Measurements from ENCODE around the gene PRICKLE4. TPM values are rescaled to one million over a fixed set of nuclear protein-coding genes. Genes with fewer than 3 reads are reported as not detected.

The PRICKLE4 gene
- total RNA-seq, 4 donors from 2014 or later: 15.5 to 38.4 (median 23.0) TPM

DNA sequence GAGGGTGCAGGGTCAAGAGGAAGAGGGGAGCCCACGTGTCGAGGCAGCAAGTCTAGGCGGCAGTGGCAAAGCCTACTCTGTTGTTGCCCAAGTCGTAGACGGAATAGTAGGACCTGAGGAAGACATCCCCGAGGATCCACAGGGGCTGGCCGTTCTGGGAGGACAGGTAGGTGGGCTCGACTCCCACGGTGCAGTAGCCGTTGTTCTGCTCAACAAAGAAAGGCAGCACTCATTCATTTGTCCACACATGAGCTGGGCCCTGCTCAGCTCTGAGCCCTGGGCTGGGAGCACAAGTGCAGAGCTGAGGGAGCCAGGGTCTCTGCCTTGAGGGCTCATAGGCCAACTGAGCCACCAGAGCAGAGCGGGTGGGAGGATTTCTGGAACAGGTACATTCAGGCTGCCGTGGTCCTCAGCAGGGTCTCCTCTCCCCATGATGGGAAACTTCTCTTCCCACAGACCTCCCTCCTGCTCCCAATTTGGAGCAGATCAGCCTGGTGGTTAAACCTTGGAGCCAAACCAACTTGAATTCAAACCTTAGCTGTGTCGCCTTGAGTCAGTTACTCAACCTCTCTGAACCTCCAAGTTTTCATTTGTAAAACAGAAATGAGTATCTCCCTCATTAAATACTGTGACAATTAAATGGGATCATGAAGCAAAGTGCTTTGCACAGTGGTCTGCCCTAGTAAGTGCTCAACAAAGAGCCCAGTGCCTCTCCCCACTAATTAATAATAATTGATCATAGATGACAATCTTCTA is 43.6 kb upstream of the PRICKLE4 start:
- no peak overlapping the region for H3K27ac ChIP-seq
- no peaks in the 10 kb centered on the region for H3K9me3 ChIP-seq
- peaks cover 0 to 28% (median 21%) of the 10 kb centered on the region in 4 donors for H3K4me1 ChIP-seq
- DNase-seq (ENCODE audit: low spot score in 2 of 2): no peak
- 77 to 83% methylated on average over 13 of the region's 13 CpGs for WGBS, 2 donors
- H3K27me3 ChIP-seq: no peaks in the 10 kb centered on the region
- TF ChIP-seq, protein P1, sequence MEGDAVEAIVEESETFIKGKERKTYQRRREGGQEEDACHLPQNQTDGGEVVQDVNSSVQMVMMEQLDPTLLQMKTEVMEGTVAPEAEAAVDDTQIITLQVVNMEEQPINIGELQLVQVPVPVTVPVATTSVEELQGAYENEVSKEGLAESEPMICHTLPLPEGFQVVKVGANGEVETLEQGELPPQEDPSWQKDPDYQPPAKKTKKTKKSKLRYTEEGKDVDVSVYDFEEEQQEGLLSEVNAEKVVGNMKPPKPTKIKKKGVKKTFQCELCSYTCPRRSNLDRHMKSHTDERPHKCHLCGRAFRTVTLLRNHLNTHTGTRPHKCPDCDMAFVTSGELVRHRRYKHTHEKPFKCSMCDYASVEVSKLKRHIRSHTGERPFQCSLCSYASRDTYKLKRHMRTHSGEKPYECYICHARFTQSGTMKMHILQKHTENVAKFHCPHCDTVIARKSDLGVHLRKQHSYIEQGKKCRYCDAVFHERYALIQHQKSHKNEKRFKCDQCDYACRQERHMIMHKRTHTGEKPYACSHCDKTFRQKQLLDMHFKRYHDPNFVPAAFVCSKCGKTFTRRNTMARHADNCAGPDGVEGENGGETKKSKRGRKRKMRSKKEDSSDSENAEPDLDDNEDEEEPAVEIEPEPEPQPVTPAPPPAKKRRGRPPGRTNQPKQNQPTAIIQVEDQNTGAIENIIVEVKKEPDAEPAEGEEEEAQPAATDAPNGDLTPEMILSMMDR (IDR thresholded peaks at IDR 0.05): no peak
- TF ChIP-seq POLR2A (IDR thresholded peaks at IDR 0.05) (no peak), EP300 (IDR thresholded peaks at IDR 0.05) (no peak)
- H3K4me3 ChIP-seq: no peak overlapping the region
- no peaks in the 10 kb centered on the region for H3K36me3 ChIP-seq

DNA sequence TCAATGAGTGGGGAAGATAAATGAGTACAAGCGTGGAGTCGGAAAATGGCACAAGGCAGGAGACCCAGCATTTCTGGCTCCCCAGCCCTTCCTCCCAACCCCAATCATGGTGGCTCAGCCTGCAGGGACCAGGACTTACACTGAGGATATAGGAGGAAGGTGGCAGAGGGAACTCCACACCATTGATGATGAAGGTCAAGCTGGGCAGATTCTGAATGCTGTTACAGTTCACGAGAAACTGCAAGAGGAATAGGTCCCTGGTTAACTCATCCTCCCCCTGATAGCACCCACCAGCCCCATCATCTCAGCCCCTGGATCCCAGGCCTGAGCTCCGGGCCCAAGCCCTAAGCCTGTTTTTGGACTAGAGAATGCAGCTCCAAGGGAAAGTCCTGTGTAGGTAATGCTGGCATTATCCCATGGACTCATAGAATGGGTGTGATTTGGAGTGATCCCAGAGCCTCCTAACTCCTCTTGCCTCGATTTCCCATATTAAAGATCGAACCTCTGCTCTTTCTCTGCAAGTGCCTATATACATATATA is 42.9 kb upstream of the PRICKLE4 start:
- 82 to 85% methylated on average over 6 of the region's 6 CpGs for WGBS, 2 donors
- no peak for TF ChIP-seq POLR2A (IDR thresholded peaks at IDR 0.05)
- TF ChIP-seq, protein P1 (IDR thresholded peaks at IDR 0.05): no peak
- no peak for TF ChIP-seq EP300 (IDR thresholded peaks at IDR 0.05)
- H3K36me3 ChIP-seq: no peaks in the 10 kb centered on the region
- H3K27ac ChIP-seq: no peak overlapping the region
- peaks cover 0 to 21% (median 18%) of the 10 kb centered on the region in 4 donors for H3K4me1 ChIP-seq
- H3K9me3 ChIP-seq: no peaks in the 10 kb centered on the region
- H3K27me3 ChIP-seq: no peaks in the 10 kb centered on the region
- no peak overlapping the region for H3K4me3 ChIP-seq
- DNase-seq (ENCODE audit: low spot score in 2 of 2): no peak

DNA sequence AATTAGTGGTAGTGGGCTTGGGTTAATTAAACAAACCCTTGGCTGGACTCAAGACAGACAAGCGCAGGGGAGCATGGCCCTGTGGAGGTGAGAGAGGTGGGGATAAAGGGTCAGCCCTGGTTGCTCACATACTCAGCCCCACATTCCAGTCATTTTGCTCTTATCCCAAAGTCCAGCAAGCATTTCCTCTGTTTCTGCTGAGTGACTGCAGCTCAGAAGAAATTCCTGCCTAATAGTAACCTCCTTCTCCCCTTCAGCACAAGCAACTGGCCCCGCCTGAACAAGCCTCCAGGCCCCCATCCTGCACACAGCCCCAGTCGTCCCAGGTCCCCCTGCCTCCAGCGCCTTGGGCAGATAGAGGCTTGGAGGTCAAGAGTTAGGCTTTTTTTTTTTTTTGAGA is 41.5 kb upstream of the PRICKLE4 start:
- DNase-seq (ENCODE audit: low spot score in 2 of 2): no peak
- 62 to 67% methylated on average over 4 of the region's 4 CpGs for WGBS, 2 donors
- peaks cover 0 to 9% (median 6%) of the 10 kb centered on the region in 4 donors for H3K4me1 ChIP-seq
- no peaks in the 10 kb centered on the region for H3K9me3 ChIP-seq
- no peak overlapping the region for H3K4me3 ChIP-seq
- H3K36me3 ChIP-seq: no peaks in the 10 kb centered on the region
- H3K27me3 ChIP-seq: no peaks in the 10 kb centered on the region
- no peak overlapping the region for H3K27ac ChIP-seq
- TF ChIP-seq EP300 (IDR thresholded peaks at IDR 0.05) (no peak), POLR2A (IDR thresholded peaks at IDR 0.05) (no peak)
- TF ChIP-seq, protein P1 (IDR thresholded peaks at IDR 0.05): no peak

DNA sequence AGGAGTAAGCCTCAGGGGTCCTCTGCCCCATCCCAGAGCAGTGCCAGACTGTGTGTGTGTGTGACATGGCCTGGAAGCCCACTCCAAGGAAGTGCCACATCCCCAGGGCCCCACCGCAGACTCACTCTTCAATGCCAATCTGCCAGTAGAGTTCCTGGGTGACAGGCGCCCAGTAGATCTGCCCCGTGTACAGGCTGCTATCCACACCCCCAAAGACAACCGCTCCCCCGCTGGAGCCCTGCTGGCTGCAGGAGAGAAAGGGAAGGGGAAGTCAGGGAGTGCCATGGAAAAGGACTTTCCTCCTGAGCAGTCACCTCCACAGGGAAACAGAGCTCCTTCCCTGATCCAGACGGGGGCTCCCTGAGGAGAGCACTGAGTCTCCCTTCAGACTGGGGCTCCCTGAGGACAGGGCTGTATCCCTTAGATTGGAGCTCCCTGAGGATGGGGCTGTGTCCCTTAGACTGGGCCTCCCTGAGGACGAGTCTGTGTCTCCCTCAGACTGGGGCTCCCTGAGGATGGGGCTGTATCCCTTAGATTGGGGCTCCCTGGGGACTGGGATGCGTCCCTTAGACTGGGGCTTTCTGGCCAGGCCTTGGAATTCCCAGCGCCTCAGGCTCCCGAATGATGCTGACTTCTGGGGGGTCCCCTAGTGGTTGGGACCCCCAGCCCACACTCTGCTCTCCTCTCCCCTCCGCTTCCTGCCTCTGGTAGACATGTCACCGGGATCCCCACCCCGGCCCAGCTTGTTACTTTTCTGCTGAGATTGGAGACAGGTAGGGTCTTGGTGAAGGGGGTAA is 40.0 kb upstream of the PRICKLE4 start:
- Histone ChIP-seq H3K36me3 (no peaks in the 10 kb centered on the region), H3K27me3 (no peaks in the 10 kb centered on the region), H3K27ac (no peak overlapping the region), H3K9me3 (no peaks in the 10 kb centered on the region), H3K4me3 (no peak overlapping the region), H3K4me1 (peaks cover 0 to 8% (median 6%) of the 10 kb centered on the region in 4 donors)
- WGBS, 2 donors: 73 to 79% methylated on average over 12 to 13 of the region's 13 CpGs
- DNase-seq (ENCODE audit: low spot score in 2 of 2): no peak
- no peak for TF ChIP-seq POLR2A (IDR thresholded peaks at IDR 0.05)
- no peak for TF ChIP-seq EP300 (IDR thresholded peaks at IDR 0.05)
- TF ChIP-seq, protein P1 (IDR thresholded peaks at IDR 0.05): no peak

Measured in tibial nerve (tissue), 4 donors.